ES-I3 (cell line): ENCODE results near the gene SH3BP2.
A peak's percentile ranks its signal among the peaks of the same experiment; 100 is the strongest.

Experiments
- H3K36me3 ChIP-seq: 2 replicates; pipeline ENCODE4 v1.6.1; 2013; ENCODE audit warnings: mild to moderate bottlenecking, low read length, control low read depth, moderate library complexity; ENCODE audit not compliant: insufficient read depth
- H3K4me1 ChIP-seq: 2 replicates; pipeline ENCODE4 v1.6.1; 2013; ENCODE audit warnings: mild to moderate bottlenecking, control low read depth, low read length; ENCODE audit not compliant: insufficient read depth
- H3K9ac ChIP-seq: 2 replicates; pipeline ENCODE4 v1.6.1; 2013; ENCODE audit warnings: low read depth, mild to moderate bottlenecking, low read length, moderate library complexity
- H3K9me3 ChIP-seq: 2 replicates; pipeline ENCODE4 v1.6.1; 2013; ENCODE audit warnings: mild to moderate bottlenecking, low read length, moderate library complexity; ENCODE audit not compliant: control insufficient read depth, insufficient read depth

The SH3BP2 gene

GRCh38 chr4:2793586-2794485 is 951 bp downstream of the SH3BP2 start:
- Histone ChIP-seq H3K4me1 (peaks cover 38% of the 10 kb centered on the region), H3K9me3 (no peaks in the 10 kb centered on the region), H3K9ac (peak overlapping the region; percentile 44), H3K36me3 (no peaks in the 10 kb centered on the region)

DNA sequence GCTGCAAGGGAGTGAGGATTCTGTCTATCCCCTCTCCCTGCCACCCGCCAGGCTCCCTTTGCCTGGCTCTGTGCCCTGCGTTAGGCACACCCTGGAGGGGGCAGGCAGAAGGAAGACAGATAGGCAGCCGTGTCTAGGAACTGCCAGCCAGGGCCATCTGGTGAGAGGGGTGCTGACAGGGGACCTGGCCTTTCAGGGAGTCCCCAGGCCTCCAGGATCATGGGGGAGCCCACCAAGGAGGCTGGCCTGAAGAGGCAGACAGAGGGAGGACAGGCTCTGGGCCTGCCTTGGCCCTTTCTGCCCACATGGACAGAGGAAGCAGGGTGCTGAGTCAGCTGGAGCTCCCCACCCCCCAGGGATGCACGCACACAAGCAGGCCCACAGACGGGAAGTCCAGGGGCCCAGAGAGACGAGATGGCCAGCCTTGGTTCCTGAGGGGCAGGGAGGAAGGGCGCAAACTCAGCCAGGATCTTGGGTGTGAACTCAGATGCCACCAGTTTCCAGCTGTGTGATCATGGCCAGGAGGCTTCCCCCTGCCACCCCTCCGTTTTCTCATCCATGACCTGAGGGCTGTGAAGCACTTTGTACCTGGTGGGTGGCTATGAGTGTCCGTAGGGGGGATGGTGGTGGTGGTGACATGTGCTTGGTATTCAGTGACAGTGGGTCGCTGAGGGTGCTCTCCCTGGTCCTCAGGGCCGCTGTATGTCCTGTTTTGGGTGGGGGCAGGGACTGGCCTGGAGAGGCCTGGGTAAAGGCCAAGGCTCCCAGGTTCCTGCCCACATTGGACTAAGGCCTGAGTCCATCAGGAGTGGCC is 1.8 kb downstream of the SH3BP2 start:
- Histone ChIP-seq H3K9me3 (no peaks in the 10 kb centered on the region), H3K36me3 (no peaks in the 10 kb centered on the region), H3K4me1 (peaks cover 43% of the 10 kb centered on the region), H3K9ac (no peak overlapping the region)

DNA sequence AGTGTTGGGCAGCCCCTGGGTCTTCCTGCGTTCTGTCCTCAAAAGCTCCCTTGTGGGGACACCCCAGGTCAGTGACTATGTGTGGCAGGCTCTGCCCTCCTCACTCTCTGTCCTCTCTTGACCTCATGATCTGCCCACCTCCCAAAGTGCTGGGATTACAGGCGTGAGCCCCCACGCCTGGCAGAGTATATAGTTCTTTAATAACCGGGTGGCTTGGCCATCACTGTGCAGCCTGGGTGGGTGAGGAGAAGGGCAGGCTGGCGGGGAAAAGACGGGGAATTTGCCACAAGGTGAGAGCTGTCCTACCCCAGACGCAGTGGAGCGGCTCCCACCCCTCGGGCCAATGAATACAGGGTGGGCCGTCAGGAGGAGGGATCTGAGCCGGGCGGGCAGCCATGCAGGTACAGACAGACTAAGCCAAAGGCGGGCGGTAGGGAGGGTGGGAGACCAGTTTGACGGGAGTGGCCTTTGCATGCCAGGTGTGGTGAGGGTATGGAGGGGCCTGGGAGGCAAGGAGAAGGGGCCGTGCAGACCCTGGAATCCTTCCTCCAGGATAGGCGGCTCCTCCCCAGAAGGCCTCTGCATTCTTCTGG is 2.5 kb downstream of the SH3BP2 start:
- Histone ChIP-seq H3K36me3 (no peaks in the 10 kb centered on the region), H3K9me3 (no peaks in the 10 kb centered on the region), H3K4me1 (peaks cover 48% of the 10 kb centered on the region), H3K9ac (no peak overlapping the region)

DNA sequence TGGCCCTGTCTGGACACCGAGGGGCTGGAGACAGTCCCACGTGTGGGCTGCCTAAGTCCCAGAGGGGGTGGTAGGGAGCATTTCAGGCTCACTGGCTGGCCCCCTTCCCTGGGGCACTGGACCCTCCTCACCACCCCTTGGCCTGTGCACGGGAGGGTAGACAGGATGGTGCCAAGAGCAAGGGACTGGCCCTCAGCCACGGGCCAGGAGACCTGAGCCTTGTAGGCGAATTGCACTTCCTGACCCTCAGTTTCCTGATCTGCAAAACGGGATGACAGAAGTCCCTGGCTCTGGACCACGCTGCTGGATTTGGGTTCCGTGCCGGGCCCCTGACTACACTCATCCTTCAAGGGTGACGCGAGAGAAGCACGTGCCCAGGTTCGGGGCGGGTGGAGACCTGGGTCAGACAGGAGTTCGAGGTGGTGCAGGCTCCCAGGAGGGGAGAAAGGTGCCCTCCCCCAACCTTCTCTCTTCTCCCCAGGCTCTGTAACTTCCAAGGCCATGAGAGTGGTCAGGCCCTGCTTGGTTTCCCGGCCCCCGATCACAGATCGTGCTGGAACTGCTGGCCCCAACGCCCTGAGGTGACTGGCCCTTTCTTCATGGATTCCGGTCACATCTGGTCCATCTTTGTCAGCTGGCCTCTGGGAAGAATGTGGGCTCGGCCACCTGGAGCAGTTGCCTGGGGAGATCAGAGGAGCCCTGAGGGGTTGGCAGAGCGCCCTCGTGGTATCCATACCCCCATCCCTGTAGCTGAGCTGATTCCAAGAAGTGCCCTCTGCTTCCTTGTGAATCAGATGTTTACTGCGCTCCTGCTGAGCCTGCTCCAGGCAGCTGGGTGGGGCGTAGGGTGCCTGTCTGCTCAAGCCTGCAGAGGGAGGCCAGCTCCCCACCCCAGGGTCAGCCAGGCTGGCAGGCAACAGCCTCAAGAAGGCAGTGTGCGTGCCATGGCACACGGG is 3.3 kb downstream of the SH3BP2 start:
- Histone ChIP-seq H3K36me3 (no peaks in the 10 kb centered on the region), H3K4me1 (peaks cover 50% of the 10 kb centered on the region), H3K9me3 (no peaks in the 10 kb centered on the region), H3K9ac (no peak overlapping the region)

GRCh38 chr4:2796849-2797544 is 4.1 kb downstream of the SH3BP2 start:
- no peaks in the 10 kb centered on the region for H3K36me3 ChIP-seq
- no peaks in the 10 kb centered on the region for H3K9me3 ChIP-seq
- peaks cover 45% of the 10 kb centered on the region for H3K4me1 ChIP-seq
- no peak overlapping the region for H3K9ac ChIP-seq

GRCh38 chr4:2797545-2798305 is 4.8 kb downstream of the SH3BP2 start:
- Histone ChIP-seq H3K9ac (no peak overlapping the region), H3K36me3 (no peaks in the 10 kb centered on the region), H3K4me1 (peaks cover 42% of the 10 kb centered on the region), H3K9me3 (no peaks in the 10 kb centered on the region)

GRCh38 chr4:2798399-2799223 is 5.7 kb downstream of the SH3BP2 start:
- Histone ChIP-seq H3K9me3 (no peaks in the 10 kb centered on the region), H3K9ac (no peak overlapping the region), H3K36me3 (no peaks in the 10 kb centered on the region), H3K4me1 (peaks cover 41% of the 10 kb centered on the region)

DNA sequence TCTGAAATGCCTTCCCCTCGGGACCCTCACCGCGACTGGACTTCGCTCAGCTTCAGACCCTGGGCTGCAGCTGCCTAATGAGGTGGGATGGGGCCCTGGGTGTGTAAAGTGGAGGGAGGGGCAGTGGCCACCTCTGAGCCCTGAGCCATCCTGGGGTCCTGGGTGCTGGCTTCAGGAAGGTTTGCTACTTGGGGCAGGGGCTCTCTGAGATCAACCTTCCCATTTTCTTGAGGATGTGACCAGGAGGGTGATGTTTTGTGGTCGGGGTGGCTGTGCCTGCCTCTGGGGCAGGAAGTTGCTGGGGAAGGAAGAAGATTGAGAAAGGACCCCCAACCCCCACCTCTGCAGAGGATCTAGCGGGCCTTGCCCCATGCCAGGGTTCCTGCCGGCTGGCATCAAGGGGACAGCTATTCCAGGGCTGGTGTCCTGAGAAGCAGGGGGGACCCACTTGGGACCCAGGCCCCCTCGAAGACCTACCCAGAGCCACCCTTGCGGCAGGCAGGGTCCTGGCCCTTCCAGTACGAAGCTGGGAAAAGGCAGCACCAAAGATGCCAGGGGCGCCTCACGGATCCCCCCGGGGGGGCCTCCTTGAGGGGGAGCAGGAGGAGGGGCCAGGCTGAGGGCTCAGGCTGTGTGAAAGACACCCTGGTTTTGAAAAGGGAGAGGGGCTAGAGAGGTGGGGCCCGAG is 6.5 kb downstream of the SH3BP2 start:
- Histone ChIP-seq H3K36me3 (no peaks in the 10 kb centered on the region), H3K9me3 (no peaks in the 10 kb centered on the region), H3K4me1 (peaks cover 33% of the 10 kb centered on the region; the same call in 1 of the 2 replicates), H3K9ac (no peak overlapping the region)

DNA sequence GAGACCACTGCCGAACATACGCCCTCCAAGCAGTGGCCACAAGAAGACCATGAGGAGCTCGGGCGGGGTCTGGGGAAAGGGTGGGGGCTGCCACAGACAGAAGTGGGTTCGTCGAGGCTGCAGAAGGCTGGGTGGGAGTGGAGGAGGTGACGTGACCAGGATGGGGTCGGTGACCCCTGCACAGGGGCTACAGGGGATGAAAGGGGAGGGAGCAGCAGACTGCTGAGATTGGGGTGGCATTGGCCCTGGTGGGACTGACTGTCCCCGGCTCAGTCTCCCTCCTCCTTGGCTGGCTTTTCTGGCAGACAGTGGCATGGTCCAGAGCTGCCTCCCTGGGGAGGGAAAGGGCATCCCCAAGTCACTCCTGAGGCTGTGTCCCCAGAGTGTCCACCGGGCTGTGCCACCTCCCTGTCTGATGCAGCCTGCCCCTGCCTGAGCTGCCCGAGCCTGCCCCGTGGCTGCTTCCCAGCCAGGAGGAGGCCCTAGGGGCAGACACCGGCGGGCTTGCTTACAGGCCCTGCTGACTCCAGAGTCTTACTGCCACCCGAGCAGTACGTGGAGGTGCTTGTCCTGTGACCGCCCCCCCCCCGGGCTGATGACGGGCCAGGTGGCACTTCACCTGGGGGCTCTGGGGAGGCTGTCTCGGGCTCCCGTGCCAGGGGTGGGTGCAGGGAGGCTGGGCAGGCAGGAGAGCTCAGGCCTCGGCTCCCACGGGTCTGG is 7.2 kb downstream of the SH3BP2 start:
- H3K9ac ChIP-seq = no peak overlapping the region
- no peaks in the 10 kb centered on the region for H3K36me3 ChIP-seq
- H3K4me1 ChIP-seq = peaks cover 25% of the 10 kb centered on the region; the same call in 1 of the 2 replicates
- H3K9me3 ChIP-seq = no peaks in the 10 kb centered on the region

DNA sequence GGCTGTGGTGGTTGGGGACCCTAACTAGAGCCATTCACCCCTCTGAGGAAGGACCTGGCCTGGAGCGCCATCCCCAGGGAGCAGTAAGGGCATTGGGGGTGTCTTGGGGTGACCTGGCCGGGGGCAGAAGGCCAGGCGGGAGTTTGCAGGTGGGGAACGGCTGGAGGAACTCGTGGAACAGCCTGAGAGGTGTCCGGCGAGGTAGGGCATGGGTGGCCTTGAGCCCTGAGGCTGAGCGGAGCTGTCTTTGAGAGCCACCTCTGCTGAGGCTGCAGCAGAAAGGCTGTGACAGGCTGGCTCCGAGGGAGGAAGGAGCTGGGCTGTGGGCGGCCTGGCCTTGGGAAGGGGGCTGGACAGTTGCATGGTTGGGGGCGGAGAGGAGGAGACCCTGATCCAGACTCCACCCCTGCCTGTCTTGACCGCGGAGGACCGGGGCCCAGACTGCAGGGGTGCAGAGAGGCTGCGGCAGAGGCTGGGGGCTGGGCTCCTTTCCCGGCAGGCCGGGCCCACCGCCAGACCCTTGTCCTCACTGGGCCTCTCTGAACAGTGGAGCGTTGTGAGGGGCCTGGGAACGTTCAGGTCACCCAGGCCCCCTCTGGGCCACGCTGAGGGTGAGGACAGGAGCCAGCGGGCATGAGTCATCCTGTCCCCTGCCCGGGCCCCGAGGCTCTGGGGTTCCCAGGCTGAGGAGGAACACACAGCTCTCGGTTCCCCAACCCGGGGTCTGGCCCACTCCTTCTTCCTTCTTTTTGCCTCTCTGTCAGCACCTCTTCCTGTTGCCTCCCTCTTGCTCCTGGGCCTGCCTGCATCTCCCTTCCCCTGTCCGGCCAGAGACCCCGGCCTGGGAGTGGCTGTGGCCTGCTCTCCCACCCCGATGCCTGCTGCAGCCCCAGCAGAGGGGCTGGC is 8.1 kb downstream of the SH3BP2 start:
- Histone ChIP-seq H3K9me3 (no peaks in the 10 kb centered on the region), H3K36me3 (no peaks in the 10 kb centered on the region), H3K9ac (no peak overlapping the region), H3K4me1 (peaks cover 25% of the 10 kb centered on the region; the same call in 1 of the 2 replicates)
